Kidney (tissue), 14 donors: ENCODE data around the gene BSN. TPM values are rescaled to one million over a fixed set of nuclear protein-coding genes. Genes with fewer than 3 reads are reported as not detected.

Experiments
- DNase-seq, 5 donors: peaks; one replicate each; pipeline ENCODE4 v3.0.0-alpha.2; 2013 to 2020
- FAIRE-seq: peaks from 2 replicates; lab custom pipeline; 2012; peaks lifted over from hg19 to GRCh38; lab: Jason Lieb, UNC
- H3K27ac ChIP-seq, 2 donors: one replicate each; pipeline ENCODE4 v1.7.0; 2013; ENCODE audit warnings: low read depth in 2 of 2, low read length in 2 of 2, inconsistent platforms in 1 of 2
- H3K27me3 ChIP-seq: one replicate; pipeline ENCODE4 v1.7.1; 2013; ENCODE audit warnings: low read length, inconsistent platforms; ENCODE audit not compliant: control insufficient read depth, insufficient read depth
- H3K36me3 ChIP-seq, 3 donors: one replicate each; pipeline versions ENCODE4 v1.7.0 to v1.7.1; 2013; ENCODE audit warnings: low read length in 3 of 3, control low read depth in 1 of 3, inconsistent platforms in 1 of 3; ENCODE audit not compliant: insufficient read depth in 3 of 3, control insufficient read depth in 2 of 3
- H3K4me1 ChIP-seq, 3 donors: one replicate each; pipeline versions ENCODE4 v1.7.0 to v1.7.1; 2013; ENCODE audit warnings: low read length in 3 of 3, inconsistent platforms in 1 of 3, low read depth in 1 of 3; ENCODE audit not compliant: control insufficient read depth in 2 of 3, insufficient read depth in 2 of 3
- H3K4me3 ChIP-seq, 3 donors: one replicate each; pipeline versions ENCODE4 v1.7.0 to v1.8.1; 2013; ENCODE audit warnings: low read length in 3 of 3, control low read depth in 1 of 3, inconsistent platforms in 1 of 3
- H3K9ac ChIP-seq, 3 donors: one replicate each; pipeline versions ENCODE4 v1.7.0 to v1.7.1; 2013; ENCODE audit warnings: low read length in 3 of 3, control low read depth in 1 of 3, inconsistent platforms in 1 of 3
- H3K9me3 ChIP-seq, 3 donors: one replicate each; pipeline versions ENCODE4 v1.7.0 to v1.7.1; 2013; ENCODE audit warnings: low read length in 3 of 3, control low read depth in 1 of 3, inconsistent platforms in 1 of 3; ENCODE audit not compliant: control insufficient read depth in 2 of 3, insufficient read depth in 1 of 3
- intact Hi-C: fragments of 100-400 bp; cut with DNase I; formaldehyde crosslinking; loops from one replicate; pipeline ENCODE4 v1.11.1; 2022
- polyA plus RNA-seq: library from polyadenylated mRNA; stranded (reverse); fragments of 350-450 nt; fragmentation: Illumina TruSeq; extraction: RNeasy Lipid Tissue Mini Kit (QIAGEN cat#74804); gene quantifications from one replicate; pipeline ENCODE4 v1.2.3, GENCODE V29; 2014; ENCODE audit warnings: low read depth, low replicate concordance; ENCODE audit not compliant: insufficient read depth
- total RNA-seq: library from RNA; stranded (reverse); fragmentation: NEBNext Ultra II Directional; extraction: Animal tissue kit (Norgen Biotek cat#: 25700); gene quantifications from one replicate; pipeline ENCODE4 v1.2.1, GENCODE V29; 2021
- TF ChIP-seq, protein P1 (sequence below): IDR thresholded peaks from 3 replicates; pipeline ENCODE4 v1.5.1; 2012; ENCODE audit warnings: mild to moderate bottlenecking, moderate library complexity, borderline replicate concordance; ENCODE audit not compliant: insufficient read depth; ENCODE audit errors: extremely low read depth
- donor health status: control.
- donor health status: control.
- donor health status: control.
- donor health status: control.
- donor health status: control.
- donor health status: DM: yes; HTN: yes; CAD: no.
- donor health status: Normal renal cell carcinoma (clear cell type).

BSN gene
- total and polyA plus RNA-seq, 2 donors from 2014 or later = 0.11 to 1.3 TPM

DNA sequence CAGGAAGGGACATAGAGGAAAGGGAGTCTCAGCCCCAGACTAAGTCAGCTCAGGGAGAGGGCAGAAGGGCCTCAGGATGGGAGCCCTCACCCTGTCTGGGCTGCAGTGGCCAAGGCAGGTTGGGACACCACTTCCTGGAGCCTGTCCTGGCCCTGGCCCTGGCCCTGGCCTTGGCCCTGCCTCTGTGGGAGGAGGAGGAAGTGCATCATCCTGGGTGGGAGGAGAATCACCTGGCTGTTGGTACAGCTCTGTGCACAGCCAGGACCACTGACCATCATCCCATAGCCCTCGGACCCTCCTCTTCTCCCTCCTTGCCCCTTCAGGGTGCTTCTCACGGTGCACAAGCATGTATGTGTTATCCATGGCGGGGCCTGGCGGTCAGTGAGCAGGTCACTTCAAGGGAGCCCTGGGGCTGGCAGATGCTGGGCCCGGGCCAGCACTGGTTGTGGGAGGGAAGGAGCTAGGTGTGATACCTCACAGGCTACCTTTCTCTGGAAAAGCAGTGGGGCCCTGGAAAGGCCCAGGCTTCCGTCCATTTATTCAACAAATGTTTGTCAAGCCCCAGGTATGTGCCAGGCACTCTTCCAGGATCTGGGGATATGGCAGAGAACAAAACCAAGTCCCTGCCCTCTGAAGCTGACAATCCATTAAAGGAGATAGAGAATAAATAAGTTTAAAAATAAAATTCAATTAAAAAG, 111.7 kb downstream of the BSN start:
- no peaks in the 10 kb centered on the region for H3K9me3 ChIP-seq
- peaks cover 0 to 24% (median 17%) of the 10 kb centered on the region in 3 donors for H3K4me1 ChIP-seq
- FAIRE-seq (no peak), DNase-seq (peak in 1 of 5 donors; percentile 80)
- H3K9ac ChIP-seq = no peak overlapping the region
- H3K4me3 ChIP-seq = no peak overlapping the region
- no peak overlapping the region for H3K27ac ChIP-seq
- TF ChIP-seq, protein P1, sequence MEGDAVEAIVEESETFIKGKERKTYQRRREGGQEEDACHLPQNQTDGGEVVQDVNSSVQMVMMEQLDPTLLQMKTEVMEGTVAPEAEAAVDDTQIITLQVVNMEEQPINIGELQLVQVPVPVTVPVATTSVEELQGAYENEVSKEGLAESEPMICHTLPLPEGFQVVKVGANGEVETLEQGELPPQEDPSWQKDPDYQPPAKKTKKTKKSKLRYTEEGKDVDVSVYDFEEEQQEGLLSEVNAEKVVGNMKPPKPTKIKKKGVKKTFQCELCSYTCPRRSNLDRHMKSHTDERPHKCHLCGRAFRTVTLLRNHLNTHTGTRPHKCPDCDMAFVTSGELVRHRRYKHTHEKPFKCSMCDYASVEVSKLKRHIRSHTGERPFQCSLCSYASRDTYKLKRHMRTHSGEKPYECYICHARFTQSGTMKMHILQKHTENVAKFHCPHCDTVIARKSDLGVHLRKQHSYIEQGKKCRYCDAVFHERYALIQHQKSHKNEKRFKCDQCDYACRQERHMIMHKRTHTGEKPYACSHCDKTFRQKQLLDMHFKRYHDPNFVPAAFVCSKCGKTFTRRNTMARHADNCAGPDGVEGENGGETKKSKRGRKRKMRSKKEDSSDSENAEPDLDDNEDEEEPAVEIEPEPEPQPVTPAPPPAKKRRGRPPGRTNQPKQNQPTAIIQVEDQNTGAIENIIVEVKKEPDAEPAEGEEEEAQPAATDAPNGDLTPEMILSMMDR = no peak
- H3K27me3 ChIP-seq = no peaks in the 10 kb centered on the region
- no peaks in the 10 kb centered on the region for H3K36me3 ChIP-seq
- intact Hi-C loops = loop anchor here (10.0 kb wide), 1 partner anchor 121 kb away; no protein-coding TSS in a partner anchor

DNA sequence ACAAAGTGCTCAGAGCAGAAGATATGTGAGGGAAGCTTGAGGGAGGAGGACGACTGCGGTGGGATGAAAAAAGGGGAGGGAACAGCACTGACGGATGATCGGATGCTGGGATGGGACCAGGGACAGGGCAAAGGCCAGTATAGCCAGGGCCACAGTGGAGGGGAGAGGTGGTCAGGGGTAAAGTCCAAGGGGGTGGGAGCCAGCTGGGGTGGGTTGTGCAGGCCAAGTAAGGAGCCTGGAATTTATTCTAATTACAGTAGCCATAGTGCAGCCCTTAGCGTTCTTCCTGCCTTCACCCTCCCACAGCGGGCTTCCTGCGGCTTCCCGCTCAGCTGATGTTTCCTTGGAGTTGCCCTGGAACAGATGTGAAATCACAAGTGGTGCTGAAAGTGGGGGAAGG, 112.3 kb downstream of the BSN start:
- peak in 3 of 5 donors; percentile 33 to 64 (median 38) for DNase-seq
- no peak for FAIRE-seq
- Histone ChIP-seq H3K9me3 (no peaks in the 10 kb centered on the region), H3K27ac (no peak overlapping the region), H3K4me1 (peaks cover 0 to 29% (median 17%) of the 10 kb centered on the region in 3 donors), H3K9ac (no peak overlapping the region), H3K36me3 (no peaks in the 10 kb centered on the region), H3K27me3 (no peaks in the 10 kb centered on the region), H3K4me3 (no peak overlapping the region)
- TF ChIP-seq, protein P1 = no peak
- intact Hi-C loops = loop anchor here (10.0 kb wide), 1 partner anchor 122 kb away; no protein-coding TSS in a partner anchor

DNA sequence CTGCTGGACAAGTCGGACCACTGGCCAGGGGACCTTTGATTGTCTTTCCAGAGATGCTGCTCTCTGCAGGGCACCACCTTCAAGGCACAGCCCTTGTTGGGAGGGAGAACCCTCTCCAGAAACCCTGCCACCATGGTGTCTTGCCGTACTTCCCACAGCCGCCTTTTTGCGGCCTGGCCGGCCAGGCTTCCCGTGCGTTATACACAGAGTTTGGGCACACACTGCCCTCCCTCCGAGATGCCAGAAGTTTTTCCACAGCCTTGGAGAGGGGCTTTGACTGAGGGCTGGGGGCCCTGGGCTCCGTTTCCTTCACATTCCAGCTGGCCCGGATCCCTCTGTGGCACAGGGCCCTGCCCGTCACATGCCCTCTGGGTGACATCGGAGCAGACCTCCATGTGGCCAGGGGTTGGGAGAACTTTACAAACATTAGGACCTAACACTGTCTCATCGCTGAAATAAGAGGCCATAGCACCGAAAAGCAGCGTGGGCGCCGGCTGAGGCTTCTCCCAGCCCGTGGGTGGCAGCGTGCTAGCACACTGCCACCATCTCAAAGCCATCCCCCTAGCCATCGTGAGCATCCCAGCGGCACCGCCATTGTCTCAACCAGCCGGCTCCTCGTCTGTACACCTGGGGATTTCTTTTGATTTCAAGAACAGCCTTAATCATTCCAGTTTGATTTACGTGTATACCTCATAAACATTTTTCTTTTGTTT, 113.6 kb downstream of the BSN start:
- Histone ChIP-seq H3K4me1 (peaks cover 0 to 29% (median 17%) of the 10 kb centered on the region in 3 donors), H3K4me3 (no peak overlapping the region), H3K27me3 (no peaks in the 10 kb centered on the region), H3K36me3 (no peaks in the 10 kb centered on the region), H3K27ac (no peak overlapping the region), H3K9ac (no peak overlapping the region), H3K9me3 (no peaks in the 10 kb centered on the region)
- no peak for DNase-seq
- TF ChIP-seq, protein P1 = no peak
- intact Hi-C loops = loop anchor here (10.0 kb wide), 1 partner anchor 123 kb away; no protein-coding TSS in a partner anchor
- no peak for FAIRE-seq
